GM18508 (cell line): ENCODE measurements around the gene NT5M.
"Not testable (repeated sequence)": the region's sequence is repeated elsewhere in the genome, so short reads cannot be mapped to it uniquely, and the experiment has no call there.

Experiments
- ATAC-seq: cut with Tn5 transposase; IDR thresholded peaks from one replicate; pipeline ENCODE4 v1.9.1; 2021; ENCODE audit warnings: moderate number of reproducible peaks; ENCODE audit not compliant: insufficient read depth, unreplicated experiment

NT5M gene

GRCh38 chr17:17366235-17366634 lies 63.1 kb downstream of the NT5M start:
- no peak for ATAC-seq

- ATAC-seq = no peak
Observed at GRCh38 chr17:17366941-17367875, 64.0 kb downstream of the NT5M start.

DNA sequence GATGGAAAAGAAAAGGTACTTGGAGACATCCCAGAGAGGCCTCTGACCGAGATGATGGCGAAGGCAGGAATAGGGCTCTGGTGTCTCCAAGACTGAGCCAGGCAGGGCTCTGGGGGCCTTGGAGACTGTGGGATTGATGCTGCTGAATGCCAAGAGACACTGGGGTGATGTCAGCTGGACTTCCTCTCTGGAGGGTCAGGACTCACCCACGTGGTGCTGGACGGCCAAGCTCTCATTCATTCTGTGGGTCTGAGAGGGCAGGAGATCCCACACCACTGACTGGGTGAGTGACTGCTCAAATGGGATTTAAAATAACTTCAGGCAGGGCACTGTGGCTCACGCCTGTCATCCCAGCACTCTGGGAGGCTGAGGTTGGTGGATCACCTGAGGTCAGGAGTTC lies 64.8 kb downstream of the NT5M start:
- ATAC-seq = no peak

DNA sequence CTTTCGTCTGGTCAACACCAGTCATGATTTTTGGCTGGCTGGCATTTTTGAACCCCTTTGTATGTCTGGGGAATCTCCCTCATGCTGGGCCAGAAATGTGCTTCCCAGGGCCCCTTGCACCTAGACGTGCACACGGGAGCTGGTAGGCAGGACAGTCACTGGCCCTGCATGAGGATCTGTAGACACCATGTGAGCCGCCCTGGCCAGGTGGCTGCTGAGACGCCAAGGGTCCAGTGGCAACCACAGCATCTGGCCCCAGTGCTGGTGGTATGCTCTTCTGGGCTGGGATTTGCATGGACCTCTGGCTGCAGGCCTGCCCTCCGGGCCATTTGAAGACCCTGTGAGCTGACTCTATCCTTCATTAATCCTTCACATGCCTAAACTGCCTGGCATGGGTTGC lies 67.5 kb downstream of the NT5M start:
- ATAC-seq = no peak

DNA sequence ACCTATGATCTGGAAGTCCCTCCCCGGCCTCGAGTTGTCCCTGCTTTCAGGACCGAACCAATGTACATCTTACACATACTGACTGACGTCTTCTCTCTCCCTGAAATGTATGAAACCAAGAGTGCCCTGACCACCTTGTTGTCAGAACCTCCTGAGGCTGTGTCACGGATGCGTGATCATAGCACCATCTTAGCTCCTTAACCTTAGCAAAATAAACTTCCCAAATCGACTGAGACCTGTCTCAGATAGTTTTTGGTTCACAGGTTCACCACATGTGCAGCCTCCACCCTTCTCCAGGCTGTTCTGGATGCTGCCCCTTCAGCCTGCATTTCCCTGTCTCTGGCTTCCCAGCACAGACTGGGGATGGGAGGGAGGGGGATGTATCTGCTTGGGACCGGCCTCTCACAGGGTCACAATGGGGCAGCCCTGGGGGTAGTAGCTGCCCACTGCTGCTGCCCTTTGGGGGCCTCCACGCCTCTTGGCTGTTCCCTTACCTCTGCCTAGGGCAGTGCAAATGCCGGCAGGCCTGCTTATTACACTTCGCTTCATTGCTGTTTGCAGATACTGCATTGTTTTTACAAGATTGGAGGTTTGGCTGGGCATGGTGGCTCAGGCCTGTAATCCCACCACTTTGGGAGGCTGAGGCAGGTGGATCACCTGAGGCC lies 69.8 kb downstream of the NT5M start:
- no peak for ATAC-seq

GRCh38 chr17:17375841-17376240 lies 72.7 kb downstream of the NT5M start:
- ATAC-seq = no peak

- ATAC-seq = no peak
Observed at GRCh38 chr17:17376362-17376761, 73.2 kb downstream of the NT5M start.

DNA sequence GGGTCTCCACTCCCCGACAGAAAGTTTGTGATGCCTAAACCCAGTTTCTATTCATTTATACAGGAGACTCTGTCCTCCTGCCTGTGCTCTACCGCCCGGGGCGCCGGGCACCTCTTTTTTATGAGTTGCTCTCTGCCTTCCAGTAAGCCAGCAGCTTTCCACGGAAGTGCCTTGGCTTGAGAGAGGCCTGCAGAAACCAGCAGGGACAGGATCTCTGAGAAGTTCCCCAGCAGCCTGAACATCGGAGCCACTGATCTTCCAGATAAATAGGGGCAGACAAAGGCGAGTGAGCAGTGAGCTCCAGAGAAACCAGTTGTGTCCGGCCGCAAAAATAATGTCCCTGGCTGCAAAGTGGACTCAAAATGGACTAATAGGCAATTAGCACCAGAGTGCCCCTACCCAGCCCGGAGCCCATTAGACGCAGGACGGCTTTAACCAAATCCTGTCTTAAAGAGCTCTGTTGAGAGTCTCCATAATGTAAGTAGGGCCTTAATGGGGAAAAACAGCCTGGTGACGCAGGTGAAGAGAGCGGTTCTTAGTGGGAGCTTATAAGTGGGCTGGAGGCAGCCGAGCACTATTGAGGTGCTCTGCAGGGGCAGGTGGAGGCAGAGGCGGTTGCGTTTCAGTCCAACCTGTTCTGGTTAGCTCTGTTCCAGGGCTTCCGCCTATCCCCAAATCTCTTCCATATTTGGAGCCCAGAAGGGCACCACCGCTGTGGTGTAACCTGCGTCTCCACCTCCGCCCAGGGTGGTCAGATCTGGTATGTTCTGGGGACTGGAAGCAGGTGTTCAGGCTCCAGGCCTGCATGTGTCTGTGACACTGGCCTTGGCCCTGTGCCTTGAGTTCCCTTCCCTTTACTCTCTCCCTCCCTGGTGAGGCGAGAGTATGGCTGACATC lies 74.1 kb downstream of the NT5M start:
- no peak for ATAC-seq

- no peak for ATAC-seq
Observed at GRCh38 chr17:17379197-17379991, 76.2 kb downstream of the NT5M start.

- ATAC-seq = no peak
Observed at GRCh38 chr17:17380145-17380925, 77.2 kb downstream of the NT5M start.

DNA sequence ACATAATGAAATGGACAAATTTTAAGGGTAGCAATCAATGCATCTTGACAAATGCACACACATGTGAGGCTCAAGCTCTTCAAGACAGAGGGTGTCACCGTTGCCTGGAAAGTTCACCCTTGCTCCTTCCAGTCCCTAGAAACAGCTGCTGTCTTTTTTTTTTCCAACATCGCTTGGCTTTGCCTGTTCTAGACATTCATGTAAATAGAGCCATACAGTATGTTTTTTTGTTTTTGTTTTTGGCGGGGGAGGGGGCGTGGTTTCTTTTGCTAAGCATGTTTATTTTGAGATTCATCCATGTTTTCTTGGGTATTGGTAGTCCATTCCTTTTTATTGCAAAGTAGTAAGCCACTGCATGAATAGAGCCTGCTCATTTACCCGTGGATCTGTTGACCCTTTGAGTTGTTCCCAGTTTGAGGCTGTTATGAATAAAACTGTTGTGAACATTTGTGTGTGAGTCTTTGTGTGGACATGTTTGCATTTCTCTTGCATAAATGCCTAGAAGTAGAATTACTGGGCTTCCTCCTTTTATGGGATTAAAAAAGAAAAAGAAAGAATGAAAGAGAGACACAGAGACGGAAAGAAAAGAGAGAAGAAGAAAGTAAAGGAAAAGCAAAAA lies 78.4 kb downstream of the NT5M start:
- ATAC-seq = no peak

DNA sequence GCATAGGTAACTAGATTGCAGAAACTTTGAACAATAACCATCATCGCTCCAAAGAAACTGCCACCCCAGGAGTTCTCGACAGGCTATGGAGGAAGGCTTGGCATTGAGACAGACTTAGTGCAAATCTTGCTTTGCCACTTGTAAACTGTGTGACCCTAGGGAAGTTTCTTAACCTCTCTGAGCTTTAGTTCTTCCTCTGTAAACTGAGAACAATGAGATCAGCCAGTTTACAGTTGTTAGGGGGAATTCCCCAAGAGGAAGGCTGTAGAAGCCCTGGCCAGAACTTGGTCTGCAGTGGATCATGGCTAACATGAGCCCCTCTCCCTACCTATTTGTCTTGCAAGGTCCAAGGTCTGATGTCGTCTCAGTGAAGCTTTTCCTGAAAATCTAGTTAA lies 78.9 kb downstream of the NT5M start:
- ATAC-seq = no peak

DNA sequence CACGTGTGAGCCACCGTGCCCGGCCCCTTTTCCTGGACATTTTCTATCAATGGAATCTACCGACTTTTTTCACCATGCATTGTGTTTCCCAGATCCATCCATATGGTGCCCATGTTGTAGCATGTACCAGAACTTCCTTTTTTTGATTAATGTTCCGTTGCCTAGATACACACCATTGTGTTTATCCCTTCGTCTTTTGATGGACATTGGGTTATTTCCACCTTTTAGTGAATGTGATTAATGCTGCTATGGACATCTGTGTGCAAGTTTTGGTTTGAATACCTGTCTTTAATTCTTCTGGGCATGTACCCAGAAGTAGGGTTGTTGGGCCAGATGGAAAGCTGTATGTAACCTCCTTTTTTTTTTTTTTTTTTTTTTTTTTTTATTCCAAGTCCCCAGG lies 79.8 kb downstream of the NT5M start:
- ATAC-seq = no peak

DNA sequence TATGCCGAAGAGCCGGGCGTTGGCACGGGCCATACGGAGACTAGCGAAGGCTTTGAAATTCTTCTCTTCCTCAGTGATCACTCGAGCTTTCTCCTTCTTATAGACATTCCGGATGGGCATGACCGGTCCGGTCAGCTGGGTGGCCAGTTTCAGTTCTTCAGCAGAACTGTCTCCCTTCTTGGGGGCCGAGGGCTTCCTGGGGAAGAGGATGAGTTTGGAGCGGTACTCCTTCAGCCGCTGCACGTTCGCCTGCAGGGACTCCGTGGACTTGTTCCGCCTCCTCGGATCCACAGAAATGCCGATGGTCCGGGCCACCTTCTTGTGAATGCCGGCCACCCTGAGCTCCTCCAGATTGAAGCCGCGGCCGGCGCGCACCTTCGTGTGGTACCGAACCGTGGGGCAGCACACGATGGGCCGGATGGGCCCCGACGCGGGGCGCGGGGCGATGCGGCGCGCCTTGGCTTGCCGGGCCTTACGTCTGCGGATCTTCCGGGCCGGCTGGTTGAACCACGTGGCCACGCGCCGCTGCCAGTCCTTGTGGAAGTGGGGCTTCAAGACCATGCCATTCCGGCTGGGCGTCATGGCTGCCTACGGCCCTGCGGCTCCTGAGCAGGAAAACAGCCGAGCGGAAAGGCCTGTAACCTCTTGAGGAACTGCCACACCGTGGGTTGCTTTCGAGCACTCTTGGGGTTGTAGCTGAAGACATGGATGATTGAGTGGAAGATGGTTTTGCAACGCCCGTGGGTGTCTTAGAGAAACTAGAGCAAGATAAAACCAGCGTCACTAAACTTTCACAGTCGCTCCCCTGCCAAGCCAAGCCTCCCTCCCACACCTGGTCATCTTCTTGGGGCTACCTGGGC lies 80.5 kb downstream of the NT5M start:
- not testable (repeated sequence) for ATAC-seq

DNA sequence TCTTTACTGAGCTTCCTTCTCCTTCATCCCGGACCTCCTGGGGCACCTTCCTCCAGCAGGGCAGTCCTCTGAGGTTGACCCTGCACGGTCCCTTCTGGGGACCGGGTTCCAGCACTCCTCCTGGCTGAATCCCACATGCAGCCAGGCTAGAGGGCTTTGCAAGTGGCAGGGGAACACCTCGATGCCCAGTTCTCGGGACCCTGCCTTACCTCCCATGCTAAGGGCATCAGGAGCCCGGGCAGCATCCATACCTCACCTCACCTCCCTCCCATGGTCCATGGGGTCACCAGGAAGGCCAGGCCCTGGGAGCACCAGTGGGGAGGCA lies 81.1 kb downstream of the NT5M start:
- ATAC-seq = no peak

GRCh38 chr17:17384961-17385360 lies 81.8 kb downstream of the NT5M start:
- no peak for ATAC-seq

GRCh38 chr17:17385491-17385890 lies 82.3 kb downstream of the NT5M start:
- ATAC-seq = no peak
